Vagina (tissue), 2 donors: ENCODE measurements around the gene MOV10L1.

ENCODE experiments used
- CTCF ChIP-seq, 3 experiments: fragments of 450-650 bp in 2 of 3; fragments of 200-600 bp in 1 of 3; sonication (generic) in 1 of 3; IDR thresholded peaks; one replicate each; pipeline ENCODE4 v1.5.1; 2017 to 2019; ENCODE audit warnings: antibody characterized with exemption in 3 of 3, mild to moderate bottlenecking in 2 of 3, moderate library complexity in 2 of 3
- POLR2A ChIP-seq, 2 donors: fragments of 450-650 bp; IDR thresholded peaks; one replicate each; pipeline ENCODE4 v1.6.1; 2017; ENCODE audit warnings: antibody characterized with exemption in 2 of 2, mild to moderate bottlenecking in 2 of 2, moderate library complexity in 2 of 2

- TF ChIP-seq CTCF (IDR thresholded peaks at IDR 0.05) (no peak), POLR2A (IDR thresholded peaks at IDR 0.05) (no peak)
Observed at GRCh38 chr22:50143096-50143495, 53.3 kb downstream of the MOV10L1 start.
